ENCODE measurements around the gene IL1B.
A peak's percentile ranks its signal among the peaks of the same experiment; 100 is the strongest.
"Not testable (repeated sequence)": the region's sequence is repeated elsewhere in the genome, so short reads cannot be mapped to it uniquely, and the experiment has no call there.

The IL1B gene

GRCh38 chr2:112859406-112860183 is 23.0 kb upstream of the IL1B start:
- not testable (repeated sequence) for H3K27ac ChIP-seq

GRCh38 chr2:112850588-112850987 is 14.0 kb upstream of the IL1B start:
- Histone ChIP-seq H3K27ac (no peak overlapping the region), H3K4me3 (no peak overlapping the region)

More at GRCh38 chr2:112859406-112860183, 23.0 kb upstream of the IL1B start:
- H3K4me3 ChIP-seq: not testable (repeated sequence)

- no peak overlapping the region for H3K4me3 ChIP-seq
- no peak overlapping the region for H3K27ac ChIP-seq
Observed at GRCh38 chr2:112849956-112850355, 13.4 kb upstream of the IL1B start.

GRCh38 chr2:112848833-112849232 is 12.3 kb upstream of the IL1B start:
- no peak overlapping the region for H3K27ac ChIP-seq
- H3K4me3 ChIP-seq: no peak overlapping the region

- Histone ChIP-seq H3K27ac (no peak overlapping the region), H3K4me3 (no peak overlapping the region)
Observed at GRCh38 chr2:112846031-112846430, 9.5 kb upstream of the IL1B start.

- Histone ChIP-seq H3K27ac (no peak overlapping the region), H3K4me3 (no peak overlapping the region)
Observed at GRCh38 chr2:112843836-112844235, 7.3 kb upstream of the IL1B start.

GRCh38 chr2:112843288-112843687 is 6.7 kb upstream of the IL1B start:
- no peak overlapping the region for H3K27ac ChIP-seq
- no peak overlapping the region for H3K4me3 ChIP-seq

- H3K27ac ChIP-seq: peak overlapping the region in 4 of 21 experiments; percentile 8 to 58 (median 10)
- H3K4me3 ChIP-seq: no peak overlapping the region
Observed at GRCh38 chr2:112841295-112842044, 4.9 kb upstream of the IL1B start.

GRCh38 chr2:112840068-112840445 is 3.5 kb upstream of the IL1B start:
- H3K27ac ChIP-seq: peak overlapping the region in 1 of 21 experiments; percentile 58
- no peak overlapping the region for H3K4me3 ChIP-seq

- no peak overlapping the region for H3K4me3 ChIP-seq
Observed at GRCh38 chr2:112839407-112840067, 3.0 kb upstream of the IL1B start.

GRCh38 chr2:112836163-112836560 is 417 bp downstream of the IL1B start:
- Histone ChIP-seq H3K4me3 (peak overlapping the region in 2 of 7 experiments; percentile 9 to 11), H3K27ac (no peak overlapping the region)

More at GRCh38 chr2:112839407-112840067, 3.0 kb upstream of the IL1B start:
- H3K27ac ChIP-seq: peak overlapping the region in 1 of 21 experiments; percentile 58

- Histone ChIP-seq H3K4me3 (peak overlapping the region in 3 of 7 experiments; percentile 4 to 11 (median 9)), H3K27ac (no peak overlapping the region)
Observed at GRCh38 chr2:112835536-112836162, 930 bp downstream of the IL1B start.

GRCh38 chr2:112835061-112835501 is 1.5 kb downstream of the IL1B start:
- H3K4me3 ChIP-seq: peak overlapping the region in 2 of 7 experiments; percentile 4 to 11
- no peak overlapping the region for H3K27ac ChIP-seq

- peak overlapping the region in 1 of 7 experiments; percentile 7 for H3K4me3 ChIP-seq
- no peak overlapping the region for H3K27ac ChIP-seq
Observed at GRCh38 chr2:112834396-112835037, 2.1 kb downstream of the IL1B start.

GRCh38 chr2:112833976-112834375 is 2.6 kb downstream of the IL1B start:
- Histone ChIP-seq H3K4me3 (no peak overlapping the region), H3K27ac (no peak overlapping the region)

- H3K27ac ChIP-seq, H3K4me3 ChIP-seq: not testable (repeated sequence)
Observed at GRCh38 chr2:112833639-112833931, 3.0 kb downstream of the IL1B start.

- Histone ChIP-seq H3K27ac (no peak overlapping the region), H3K4me3 (no peak overlapping the region)
Observed at GRCh38 chr2:112832841-112833638, 3.5 kb downstream of the IL1B start.

- H3K27ac ChIP-seq: no peak overlapping the region
- H3K4me3 ChIP-seq: no peak overlapping the region
Observed at GRCh38 chr2:112831946-112832840, 4.4 kb downstream of the IL1B start.
